Measurements from ENCODE around the gene NCKAP5L. TPM values are rescaled to one million over a fixed set of nuclear protein-coding genes. Genes with fewer than 3 reads are reported as not detected.

Gene NCKAP5L
- total and polyA plus RNA-seq, 2 donors (not counting 3 experiments of a cell fraction or from before 2014, with no cell fraction given) = 17.4 to 46.1 TPM

DNA sequence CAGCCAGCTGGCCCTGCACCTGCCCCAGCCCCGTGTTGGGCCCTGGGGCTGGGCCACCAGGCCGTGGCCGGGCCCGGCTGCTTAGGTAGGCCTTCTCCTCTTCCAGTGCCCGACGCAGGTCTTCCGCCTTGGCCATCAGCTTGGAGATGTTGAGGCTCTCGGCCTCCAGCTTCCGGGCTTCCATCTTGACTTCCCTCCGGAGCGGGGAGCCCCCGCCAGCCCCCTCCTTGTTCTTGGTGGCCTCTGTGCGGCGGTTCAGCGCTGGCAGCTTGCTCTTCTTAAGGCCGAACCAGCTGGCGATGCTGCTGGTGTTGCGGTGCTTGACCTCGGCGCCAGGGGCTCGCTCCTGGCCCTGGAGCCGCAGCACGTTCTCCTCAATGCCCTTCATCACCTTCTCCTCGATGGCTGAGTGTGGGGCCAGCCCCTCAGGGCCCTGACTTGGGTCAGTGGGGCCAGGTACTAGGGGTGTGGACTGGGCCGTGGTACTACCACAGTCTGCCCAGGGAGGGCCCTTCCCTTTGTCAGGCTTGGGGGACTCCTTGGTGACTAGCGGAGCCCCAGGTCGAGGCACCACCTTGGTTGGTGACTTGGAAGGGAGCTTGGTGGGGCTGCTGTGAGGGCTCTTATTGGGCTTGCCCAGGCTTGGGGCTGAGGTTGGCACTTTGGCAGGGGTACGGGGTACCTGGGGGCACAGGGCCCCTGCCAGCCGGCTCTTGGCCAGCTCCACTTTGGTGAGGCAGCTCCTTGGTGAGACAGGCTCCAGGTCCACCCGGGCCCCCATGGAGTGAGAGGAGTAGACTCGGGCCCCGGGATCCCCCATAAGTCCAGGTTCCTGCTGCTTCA, 33.2 kb downstream of the NCKAP5L start:
- no peak overlapping the region for H2AFZ ChIP-seq (ENCODE audit: low read depth, low read length)
- CTCF ChIA-PET = interaction anchor here (1.4 to 1.7 kb wide), 3 partner anchors 10 to 44 kb away, joined by 3 to 6 read pairs (median 3); no protein-coding TSS in a partner anchor
- H3K27ac ChIP-seq (ENCODE audit: insufficient read depth, low read depth, low read length) = no peak overlapping the region
- FAIRE-seq = no peak
- DNase-seq (ENCODE audit: low read depth, low spot score) = no peak
- no peak overlapping the region for H3K9ac ChIP-seq (replicated peaks; ENCODE audit: extremely low read depth, insufficient read depth, low read length)
- no peaks in the 10 kb centered on the region for H3K27me3 ChIP-seq (ENCODE audit: control insufficient read depth in 2 of 2, insufficient read depth in 2 of 2, low read length in 2 of 2)
- no peak overlapping the region for H3K4me3 ChIP-seq (replicated peaks in 1 of 3; ENCODE audit: insufficient read depth in 1 of 3, low read depth in 1 of 3, low read length in 3 of 3)
- intact Hi-C loops (cut with micrococcal nuclease) = no loop called here
- H4K20me1 ChIP-seq (replicated peaks; ENCODE audit: control insufficient read depth, extremely low read depth, insufficient read depth, low read length) = no peaks in the 10 kb centered on the region
- no peak overlapping the region for H3K4me2 ChIP-seq (ENCODE audit: insufficient read depth, low read length)
- dilution Hi-C loops (cut with MboI; ENCODE audit: extremely low pct_ligation_motif_present, low sequenced_read_pairs) = no loop called here
- POLR2A ChIA-PET = no interaction called here
- no peak for TF ChIP-seq MYC (IDR thresholded peaks at IDR 0.05; ENCODE audit: low read depth, low read length)
- TF ChIP-seq POLR2AphosphoS5 (IDR thresholded peaks at IDR 0.05; ENCODE audit: insufficient read depth, low read depth, low read length) = no peak
- H3K4me1 ChIP-seq (ENCODE audit: control insufficient read depth, extremely low read depth, insufficient read depth, low read length) = peaks cover 7% of the 10 kb centered on the region
- no peaks in the 10 kb centered on the region for H3K9me1 ChIP-seq (replicated peaks; ENCODE audit: control insufficient read depth, extremely low read depth, insufficient read depth, low read length)
- TSS peak; percentile 8 for BruUV-seq (replicated peaks)
- no peaks in the 10 kb centered on the region for H3K9me3 ChIP-seq (replicated peaks; ENCODE audit: control insufficient read depth, insufficient read depth, low read length)
- H3K36me3 ChIP-seq (ENCODE audit: control insufficient read depth in 2 of 2, extremely low read depth in 1 of 2, insufficient read depth in 2 of 2, low read length in 2 of 2) = peaks cover 0 to 41% of the 10 kb centered on the region in 2 experiments
- H3K79me2 ChIP-seq (ENCODE audit: control insufficient read depth, insufficient read depth, low read length) = no peaks in the 10 kb centered on the region

DNA sequence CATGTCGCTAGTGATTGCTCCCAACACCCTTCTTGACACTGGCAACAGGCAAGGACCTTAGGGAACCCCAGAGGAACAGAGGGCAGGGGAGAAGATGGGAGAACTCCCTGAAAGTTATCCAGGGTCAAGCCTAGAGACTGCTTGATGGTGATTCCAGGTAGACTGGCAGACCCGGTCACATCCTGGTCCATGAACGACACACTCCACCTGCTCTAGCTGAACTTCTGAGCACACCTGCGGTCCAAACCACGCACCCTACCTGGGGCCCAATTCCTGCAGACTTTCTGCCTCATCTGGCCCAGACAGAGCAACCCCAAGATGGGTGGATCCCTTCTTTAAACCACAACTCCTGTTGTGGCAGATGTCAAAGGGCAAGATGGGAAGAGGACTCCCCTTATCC, 34.2 kb downstream of the NCKAP5L start:
- H3K27ac ChIP-seq (ENCODE audit: insufficient read depth, low read depth, low read length) = no peak overlapping the region
- no peak overlapping the region for H2AFZ ChIP-seq (ENCODE audit: low read depth, low read length)
- H3K9me1 ChIP-seq (replicated peaks; ENCODE audit: control insufficient read depth, extremely low read depth, insufficient read depth, low read length) = no peaks in the 10 kb centered on the region
- no TSS peak for BruUV-seq (replicated peaks)
- H3K27me3 ChIP-seq (ENCODE audit: control insufficient read depth in 2 of 2, insufficient read depth in 2 of 2, low read length in 2 of 2) = no peaks in the 10 kb centered on the region
- no peak for DNase-seq (ENCODE audit: low read depth, low spot score)
- no peak overlapping the region for H3K4me2 ChIP-seq (ENCODE audit: insufficient read depth, low read length)
- POLR2A ChIA-PET = no interaction called here
- no peaks in the 10 kb centered on the region for H3K79me2 ChIP-seq (ENCODE audit: control insufficient read depth, insufficient read depth, low read length)
- CTCF ChIA-PET = interaction anchor here (1.5 kb wide), 1 partner anchor 11 kb away, joined by 3 read pairs; no protein-coding TSS in a partner anchor
- H3K4me3 ChIP-seq (replicated peaks in 1 of 3; ENCODE audit: insufficient read depth in 1 of 3, low read depth in 1 of 3, low read length in 3 of 3) = no peak overlapping the region
- intact Hi-C loops (cut with micrococcal nuclease) = no loop called here
- TF ChIP-seq EZH2 (IDR thresholded peaks at IDR 0.05; ENCODE audit: borderline replicate concordance, low read depth, low read length, severe bottlenecking) (no peak), JUN (IDR thresholded peaks at IDR 0.05; ENCODE audit: borderline replicate concordance, insufficient read depth, insufficient read length, low read depth) (no peak)
- dilution Hi-C loops (cut with MboI; ENCODE audit: extremely low pct_ligation_motif_present, low sequenced_read_pairs) = no loop called here
- H3K9ac ChIP-seq (replicated peaks; ENCODE audit: extremely low read depth, insufficient read depth, low read length) = no peak overlapping the region
- no peaks in the 10 kb centered on the region for H3K9me3 ChIP-seq (replicated peaks; ENCODE audit: control insufficient read depth, insufficient read depth, low read length)
- no peaks in the 10 kb centered on the region for H4K20me1 ChIP-seq (replicated peaks; ENCODE audit: control insufficient read depth, extremely low read depth, insufficient read depth, low read length)
- peaks cover 0 to 38% of the 10 kb centered on the region in 2 experiments for H3K36me3 ChIP-seq (ENCODE audit: control insufficient read depth in 2 of 2, extremely low read depth in 1 of 2, insufficient read depth in 2 of 2, low read length in 2 of 2)
- FAIRE-seq = no peak
- peaks cover 9% of the 10 kb centered on the region for H3K4me1 ChIP-seq (ENCODE audit: control insufficient read depth, extremely low read depth, insufficient read depth, low read length)
